Activated CD8-positive, alpha-beta memory T cell treated with anti-CD3 and anti-CD28 coated beads for 4 hours (primary cell): ENCODE measurements around the gene BRD1.
"Not testable (repeated sequence)": the region's sequence is repeated elsewhere in the genome, so short reads cannot be mapped to it uniquely, and the experiment has no call there.

Experiments used
- DNase-seq, 2 donors: peaks; one replicate each; pipeline ENCODE4 v3.0.0-alpha.2; 2020; ENCODE audit warnings: low read depth in 2 of 2

Gene BRD1

DNA sequence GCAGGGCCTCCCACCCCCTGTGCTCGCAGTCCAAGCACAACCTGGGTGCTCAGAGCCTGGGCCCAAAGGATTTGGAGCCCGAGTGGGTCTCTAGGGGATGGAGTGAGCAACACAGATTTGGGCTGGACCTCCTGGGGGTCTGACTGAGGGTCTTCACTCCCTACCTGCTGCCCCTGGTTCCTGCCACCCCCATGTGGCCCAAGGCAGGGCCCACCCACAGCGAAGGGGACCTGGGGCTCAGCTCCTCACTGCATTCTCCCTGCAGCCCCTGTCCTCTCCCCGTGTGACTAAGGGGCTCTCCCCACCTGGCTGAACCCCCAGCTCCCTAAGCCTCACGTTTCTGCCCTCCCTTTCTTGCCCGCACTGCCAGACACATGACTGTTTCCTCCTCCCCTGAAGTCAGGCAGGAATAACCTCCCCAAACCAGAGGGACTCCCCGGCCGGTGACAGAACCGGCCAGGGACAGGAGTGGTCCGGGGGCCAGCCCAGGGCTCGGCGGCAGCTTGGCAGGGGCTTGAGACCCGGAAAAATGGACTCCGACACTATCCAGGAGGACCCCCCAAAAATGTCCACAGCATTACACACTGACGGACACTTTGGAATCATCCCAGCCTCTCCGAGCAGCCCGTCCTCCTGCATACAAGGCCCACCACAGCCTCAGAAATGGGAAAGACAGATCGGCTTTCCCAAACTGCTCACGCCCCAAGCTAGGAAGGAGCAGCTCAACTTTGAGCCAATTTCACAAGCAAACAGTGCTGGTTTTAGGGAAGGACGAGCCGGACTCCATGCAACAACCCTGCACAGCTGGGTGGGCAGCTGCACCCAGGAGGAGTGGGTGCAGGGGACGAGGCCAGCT lies 57.8 kb downstream of the BRD1 start:
- DNase-seq = no peak

- no peak for DNase-seq
Measured at GRCh38 chr22:49768951-49769690, 58.6 kb downstream of the BRD1 start.

DNA sequence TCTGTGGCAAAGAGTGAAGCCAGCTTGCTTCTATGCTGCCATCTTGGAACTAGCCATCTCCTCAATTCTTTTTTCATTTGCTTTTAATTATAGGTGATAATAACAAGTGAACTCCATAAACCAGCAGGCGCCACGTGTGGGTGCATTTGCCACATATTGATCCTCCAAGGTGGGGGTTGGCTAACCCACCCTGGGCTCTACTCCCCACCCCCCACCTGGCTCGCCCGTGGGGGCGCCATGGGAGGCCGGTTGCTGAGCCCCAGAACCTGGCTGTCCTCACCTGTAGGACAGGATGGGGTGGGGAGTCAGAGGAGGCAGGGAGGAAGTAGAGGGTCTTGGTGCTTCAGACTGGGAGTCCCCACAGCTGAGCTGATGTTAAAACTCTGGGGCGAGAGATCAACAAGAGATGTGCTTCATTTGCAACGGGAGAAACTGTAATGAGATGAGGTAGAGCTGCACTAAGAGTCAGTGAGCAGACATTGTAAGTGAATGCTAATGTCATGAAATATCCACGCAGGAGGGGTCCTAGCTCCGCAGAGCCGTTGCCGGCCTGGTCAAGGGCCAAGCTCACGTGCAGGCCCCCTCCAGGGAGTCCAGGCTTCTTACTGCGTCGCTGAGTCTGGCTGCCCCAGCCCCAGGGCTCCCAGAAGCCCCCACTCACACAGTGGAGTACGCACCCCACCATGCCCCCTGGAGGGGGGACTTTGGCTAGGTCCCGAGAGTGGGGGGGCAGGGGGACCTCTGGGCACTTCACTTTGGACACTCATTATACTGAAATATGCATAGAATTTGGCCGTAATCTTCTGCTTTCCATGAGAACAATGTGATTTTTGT lies 59.4 kb downstream of the BRD1 start:
- DNase-seq = no peak

DNA sequence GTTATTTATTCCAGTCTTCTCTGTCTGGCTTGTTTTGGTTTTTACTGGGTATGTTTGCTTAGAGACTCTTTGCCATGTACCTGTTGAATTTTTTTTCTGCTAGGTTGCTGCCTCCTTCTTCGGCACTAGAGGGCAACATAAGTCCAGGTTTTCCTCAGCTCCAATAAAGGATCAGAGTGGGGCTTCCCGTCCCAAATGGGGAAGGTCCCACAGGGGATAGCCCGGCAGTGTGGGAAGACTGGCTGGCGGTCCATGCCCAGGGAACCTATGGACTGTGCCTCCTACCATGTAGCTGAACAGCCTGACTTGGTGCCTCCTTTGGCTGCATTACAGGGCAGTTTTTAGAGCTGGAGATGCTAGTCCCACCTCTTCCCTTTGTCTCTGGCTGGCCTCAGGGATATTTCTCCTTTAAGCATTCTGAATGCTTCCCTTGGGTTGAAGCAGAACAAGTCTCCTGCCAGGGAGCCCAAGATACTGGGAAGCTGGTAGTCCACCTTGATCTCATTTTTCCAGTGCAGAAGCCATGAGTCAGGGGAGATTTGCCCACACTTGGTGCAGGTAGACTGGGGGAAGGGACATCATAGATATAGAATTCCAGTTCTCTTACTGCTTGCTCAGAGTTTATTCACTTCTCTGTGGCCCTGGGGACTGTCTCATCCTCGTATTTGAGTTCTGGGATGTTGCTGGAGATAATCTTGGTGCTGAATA lies 60.2 kb downstream of the BRD1 start:
- no peak for DNase-seq

- DNase-seq = no peak
Measured at GRCh38 chr22:49765951-49766350, 61.7 kb downstream of the BRD1 start.

GRCh38 chr22:49765091-49765771 lies 62.4 kb downstream of the BRD1 start:
- no peak for DNase-seq

DNA sequence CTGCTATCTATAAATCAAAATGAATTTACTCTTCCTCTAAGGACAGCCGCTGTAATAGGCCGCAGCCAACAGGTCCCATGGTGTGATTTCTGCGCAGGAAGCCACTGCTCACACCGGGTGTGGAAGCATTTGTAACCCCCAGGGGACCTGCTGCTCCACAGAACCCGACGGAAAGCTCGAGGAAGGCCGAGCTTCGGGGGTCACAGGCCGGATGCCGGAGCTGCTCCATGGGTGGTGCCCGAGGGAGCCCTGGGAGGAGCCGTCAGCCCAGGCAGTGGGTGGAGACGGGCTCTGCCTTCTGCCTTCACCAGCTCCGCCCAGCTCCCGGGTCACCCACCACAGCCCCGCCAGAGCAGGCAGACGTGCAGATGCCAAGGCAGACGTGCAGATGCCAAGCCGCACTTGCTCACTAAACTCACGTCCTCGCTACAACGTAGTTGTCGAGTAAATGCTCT lies 63.5 kb downstream of the BRD1 start:
- no peak for DNase-seq

- DNase-seq = no peak
Measured at GRCh38 chr22:49763696-49764095, 64.0 kb downstream of the BRD1 start.

DNA sequence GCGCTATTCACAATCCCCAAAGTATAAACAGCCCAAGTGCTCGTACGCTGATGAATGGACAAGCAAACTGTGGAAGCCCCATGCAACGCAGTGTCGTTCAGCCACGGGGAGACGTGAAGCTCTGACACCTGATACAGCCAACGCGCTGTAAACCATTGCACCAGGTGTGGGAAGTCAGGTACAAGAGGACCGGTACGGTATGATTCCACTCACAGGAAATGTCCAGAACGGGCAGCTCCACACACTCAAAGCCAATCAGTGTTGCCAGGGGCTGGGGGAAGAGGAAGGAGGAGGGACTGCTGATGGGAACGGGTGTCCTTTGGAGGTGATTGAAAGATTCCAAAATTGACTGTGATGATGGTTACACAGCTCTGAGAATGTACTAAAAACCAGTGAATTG lies 64.5 kb downstream of the BRD1 start:
- no peak for DNase-seq

- DNase-seq = not testable (repeated sequence)
Measured at GRCh38 chr22:49762571-49762970, 65.1 kb downstream of the BRD1 start.

DNA sequence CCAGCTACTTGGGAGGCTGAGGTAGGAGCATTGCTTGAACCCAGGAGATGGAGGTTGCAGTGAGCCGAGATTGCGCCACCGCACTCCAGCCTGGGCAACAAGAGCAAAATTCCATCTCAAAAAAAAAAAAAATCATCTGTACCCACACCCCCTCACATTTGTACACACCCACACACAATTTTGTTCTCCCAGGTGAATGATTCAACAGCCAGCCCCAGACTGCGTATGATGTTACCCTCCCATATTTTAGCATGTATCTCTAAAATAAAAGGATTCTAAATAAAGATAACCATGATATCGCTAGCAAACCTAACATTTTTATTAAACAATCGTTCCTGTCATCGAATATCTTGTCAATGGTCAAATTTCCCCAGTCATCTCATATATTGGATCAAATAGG lies 65.8 kb downstream of the BRD1 start:
- DNase-seq = no peak

DNA sequence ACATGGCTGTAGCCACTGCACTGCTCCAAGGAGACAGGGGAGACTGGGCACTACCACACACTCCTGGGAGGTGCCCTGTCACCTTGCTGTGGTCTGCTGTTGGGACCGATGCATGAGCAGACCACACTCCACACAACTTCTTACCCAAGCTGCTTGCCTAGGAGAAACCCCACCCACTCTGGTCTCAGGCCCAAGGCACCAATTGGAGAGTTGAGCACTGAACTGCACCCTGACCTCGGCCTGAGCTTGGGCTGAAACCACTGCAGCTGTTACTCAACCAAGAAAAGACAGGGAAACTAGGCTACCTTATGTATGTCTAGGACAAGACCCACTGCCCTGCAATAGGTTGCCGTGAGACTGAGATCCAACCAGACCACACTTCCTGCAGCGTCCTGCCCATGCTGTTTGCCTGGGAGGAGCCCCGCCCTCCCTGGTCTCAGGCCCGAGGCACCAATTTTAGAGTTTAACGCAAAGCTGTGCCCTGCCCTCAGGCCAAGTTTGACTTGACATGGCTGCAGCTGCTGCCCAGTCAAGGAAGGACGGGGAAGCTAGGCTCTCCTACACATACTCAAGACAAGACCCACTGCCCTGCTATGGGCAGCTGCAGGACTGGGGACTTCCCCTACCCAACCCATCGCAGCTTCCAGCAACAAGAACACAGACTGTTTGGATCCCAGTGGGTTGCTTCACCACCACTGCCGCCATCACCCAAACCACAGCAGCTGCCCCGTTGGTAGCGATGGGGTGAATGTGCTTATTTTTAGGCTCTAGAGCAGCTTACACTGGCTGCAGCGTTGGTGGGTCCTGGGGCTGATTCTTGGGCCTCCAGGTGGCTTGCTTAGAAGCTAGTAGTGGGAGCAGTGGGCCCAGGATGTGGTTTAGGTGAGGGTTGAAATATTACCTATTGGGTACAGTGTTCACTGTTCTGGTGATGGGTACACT lies 66.8 kb downstream of the BRD1 start:
- DNase-seq = no peak

- no peak for DNase-seq
Measured at GRCh38 chr22:49760280-49760629, 67.4 kb downstream of the BRD1 start.

DNA sequence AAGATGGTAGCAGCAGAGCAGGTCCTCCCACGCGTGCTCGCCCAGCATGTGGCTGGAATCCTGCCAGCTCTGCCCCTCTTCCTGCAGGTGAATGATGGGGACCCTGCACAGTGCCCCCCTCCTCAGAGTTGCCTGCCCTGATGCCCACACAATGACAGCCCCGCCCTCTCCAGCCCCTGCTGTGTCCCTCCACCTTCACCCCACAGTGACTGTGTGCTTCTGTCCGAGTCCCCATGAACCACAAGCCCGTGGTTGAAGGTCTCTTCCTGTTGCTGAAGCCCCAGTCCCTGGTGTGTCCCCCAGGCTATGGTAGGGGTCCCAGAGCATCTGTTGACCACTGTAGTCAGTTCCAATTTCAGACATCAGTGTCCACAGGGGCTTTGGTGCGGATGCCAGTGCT lies 71.0 kb downstream of the BRD1 start:
- no peak for DNase-seq

DNA sequence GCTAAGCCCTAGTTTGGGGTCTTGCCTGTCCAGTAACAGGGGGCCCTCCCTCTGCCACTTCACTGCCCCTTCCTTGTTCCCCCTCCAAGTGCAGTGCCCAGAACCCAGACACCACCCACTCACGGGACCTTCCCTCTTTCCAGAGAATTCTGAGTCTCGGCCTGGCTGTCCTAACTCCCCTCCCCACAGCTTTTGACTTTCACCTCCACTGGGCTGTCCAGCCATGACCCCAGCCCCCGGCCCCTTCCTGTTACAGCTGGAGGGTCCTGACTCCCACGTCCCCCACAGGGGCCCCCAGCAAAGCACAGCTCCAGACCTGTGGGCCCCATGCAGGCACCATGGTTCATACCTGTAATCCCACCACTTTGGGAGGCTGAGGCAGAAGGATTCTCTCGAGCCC lies 71.5 kb downstream of the BRD1 start:
- DNase-seq = no peak

DNA sequence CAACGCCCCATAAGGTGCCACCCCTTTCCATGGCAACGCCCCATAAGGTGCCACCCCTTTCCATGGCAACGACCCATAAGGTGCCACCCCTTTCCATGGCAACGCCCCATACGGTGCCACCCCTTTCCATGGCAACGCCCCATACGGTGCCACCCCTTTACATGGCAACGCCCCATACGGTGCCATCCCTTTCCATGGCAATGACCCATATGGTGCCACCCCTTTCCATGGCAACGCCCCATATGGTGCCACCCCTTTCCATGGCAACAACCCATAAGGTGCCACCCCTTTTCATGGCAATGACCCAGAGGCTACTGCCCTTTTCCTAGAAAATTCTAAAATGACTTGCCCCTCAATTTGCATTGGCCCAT lies 72.1 kb downstream of the BRD1 start:
- DNase-seq = no peak

- DNase-seq = no peak
Measured at GRCh38 chr22:49754696-49755630, 72.7 kb downstream of the BRD1 start.

DNA sequence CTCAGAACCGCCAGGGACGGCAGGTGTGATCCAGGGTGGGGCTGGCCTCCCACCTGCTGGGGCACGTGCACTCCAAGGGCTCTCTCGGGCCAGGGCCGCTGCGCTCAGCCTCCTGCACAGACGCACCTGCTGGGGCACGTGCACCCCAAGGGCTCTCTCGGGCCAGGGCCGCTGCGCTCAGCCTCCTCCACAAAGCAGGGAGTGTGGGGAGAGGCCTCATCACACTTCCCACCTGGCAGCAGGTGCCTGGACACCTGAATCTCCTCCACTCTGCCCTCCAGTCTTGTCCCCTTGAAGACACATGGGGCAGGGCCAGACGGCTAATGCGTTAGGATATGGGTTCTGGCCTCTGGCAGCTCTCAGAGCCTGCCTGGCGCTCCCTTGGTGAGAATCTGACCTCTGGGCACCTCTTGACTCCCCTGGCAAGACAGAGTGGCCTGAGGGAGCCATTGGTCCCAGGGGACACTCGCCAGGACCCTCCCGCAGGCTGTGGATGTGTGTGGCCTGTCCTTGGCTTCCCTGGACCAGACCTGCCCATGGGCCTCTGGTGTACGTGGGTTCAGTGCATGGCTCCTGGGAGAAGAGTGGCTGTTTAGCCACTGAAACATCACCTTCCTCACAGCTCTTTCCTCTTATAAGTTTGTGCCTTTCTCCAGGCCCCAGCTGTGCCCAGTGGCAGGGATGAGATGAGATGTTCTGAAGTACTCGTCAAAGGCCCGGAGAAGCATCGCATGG lies 73.5 kb downstream of the BRD1 start:
- DNase-seq = no peak
